Endothelial cell (in vitro differentiated cells): ENCODE measurements around the gene CACNA1H. TPM values are rescaled to one million over a fixed set of nuclear protein-coding genes. Genes with fewer than 3 reads are reported as not detected.

Experiments
- DNase-seq: peaks from one replicate; pipeline ENCODE4 v3.0.0; 2021; ENCODE audit warnings: low spot score
- H3K27ac Mint-ChIP-seq: one replicate; pipeline ENCODE4 v1.8.0; 2021; ENCODE audit warnings: mixed read lengths, inconsistent platforms; ENCODE audit not compliant: unreplicated experiment
- H3K27me3 Mint-ChIP-seq: one replicate; pipeline ENCODE4 v1.8.0; 2021; ENCODE audit warnings: mild to moderate bottlenecking, moderate library complexity, mixed read lengths, inconsistent platforms; ENCODE audit not compliant: unreplicated experiment
- H3K36me3 Mint-ChIP-seq: one replicate; pipeline ENCODE4 v1.8.0; 2021; ENCODE audit warnings: mild to moderate bottlenecking, low read depth, mixed read lengths, inconsistent platforms; ENCODE audit not compliant: unreplicated experiment
- H3K4me1 Mint-ChIP-seq: one replicate; pipeline ENCODE4 v1.8.0; 2021; ENCODE audit warnings: mild to moderate bottlenecking, mixed read lengths, inconsistent platforms; ENCODE audit not compliant: unreplicated experiment
- H3K4me3 Mint-ChIP-seq: one replicate; pipeline ENCODE4 v1.8.0; 2021; ENCODE audit warnings: mild to moderate bottlenecking, mixed read lengths, inconsistent platforms; ENCODE audit not compliant: unreplicated experiment
- H3K9me3 Mint-ChIP-seq: one replicate; pipeline ENCODE4 v1.8.0; 2021; ENCODE audit warnings: mixed read lengths, inconsistent platforms; ENCODE audit not compliant: unreplicated experiment
- CTCF ChIP-seq: fragments of 200-600 bp; sonication (generic); IDR thresholded peaks from one replicate; pipeline ENCODE4 v1.5.0; 2021; ENCODE audit warnings: antibody characterized with exemption; ENCODE audit not compliant: unreplicated experiment
- total RNA-seq: library from RNA; stranded (reverse); fragmentation: NEBNext Ultra II Directional; extraction: Animal tissue kit (Norgen Biotek cat#: 25700); gene quantifications from one replicate; pipeline ENCODE4 v1.2.1, GENCODE V29; 2021; ENCODE audit not compliant: unreplicated experiment

Gene CACNA1H
- total RNA-seq, 1 donor from 2014 or later, result 3.4 TPM

DNA sequence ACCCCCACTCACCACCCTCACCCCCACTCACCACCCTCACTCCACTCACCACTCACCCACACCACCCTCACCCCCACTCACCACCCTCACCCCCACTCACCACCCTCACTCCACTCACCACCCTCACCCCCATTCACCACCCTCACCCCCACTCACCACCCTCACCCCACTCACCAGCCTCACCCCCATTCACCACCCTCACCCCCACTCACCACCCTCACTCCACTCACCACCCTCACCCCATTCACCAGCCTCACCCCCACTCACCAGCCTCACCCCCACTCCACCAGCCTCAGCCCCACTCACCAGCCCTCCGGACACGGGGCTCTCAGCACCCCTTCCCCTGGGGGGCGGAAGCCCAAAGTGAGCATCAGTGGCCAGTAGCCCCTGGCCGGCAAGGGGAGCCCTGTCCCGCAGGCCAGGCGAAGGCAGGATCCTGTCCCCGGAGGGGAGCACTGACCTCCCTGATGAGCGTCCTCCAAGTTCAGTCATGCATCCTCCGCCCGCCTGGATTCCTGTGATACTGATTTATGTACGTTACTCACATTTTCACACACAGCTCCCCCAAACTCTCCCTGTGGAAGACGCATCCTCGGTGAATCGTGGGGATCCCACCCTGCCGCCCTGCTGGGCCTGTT lies 38.9 kb upstream of the CACNA1H start:
- no peaks in the 10 kb centered on the region for H3K4me1 Mint-ChIP-seq
- DNase-seq, result no peak
- no peaks in the 10 kb centered on the region for H3K9me3 Mint-ChIP-seq
- H3K27me3 Mint-ChIP-seq, result peaks cover 2% of the 10 kb centered on the region
- no peaks in the 10 kb centered on the region for H3K36me3 Mint-ChIP-seq
- H3K4me3 Mint-ChIP-seq, result no peak overlapping the region
- H3K27ac Mint-ChIP-seq, result no peak overlapping the region
- no peak for TF ChIP-seq CTCF

- H3K36me3 Mint-ChIP-seq, result no peaks in the 10 kb centered on the region
- DNase-seq, result no peak
- no peaks in the 10 kb centered on the region for H3K4me1 Mint-ChIP-seq
- no peak overlapping the region for H3K4me3 Mint-ChIP-seq
- H3K27me3 Mint-ChIP-seq, result peaks cover 3% of the 10 kb centered on the region
- no peak for TF ChIP-seq CTCF
- H3K27ac Mint-ChIP-seq, result no peak overlapping the region
- no peaks in the 10 kb centered on the region for H3K9me3 Mint-ChIP-seq
Observed at GRCh38 chr16:1116693-1117077, 36.2 kb upstream of the CACNA1H start.

DNA sequence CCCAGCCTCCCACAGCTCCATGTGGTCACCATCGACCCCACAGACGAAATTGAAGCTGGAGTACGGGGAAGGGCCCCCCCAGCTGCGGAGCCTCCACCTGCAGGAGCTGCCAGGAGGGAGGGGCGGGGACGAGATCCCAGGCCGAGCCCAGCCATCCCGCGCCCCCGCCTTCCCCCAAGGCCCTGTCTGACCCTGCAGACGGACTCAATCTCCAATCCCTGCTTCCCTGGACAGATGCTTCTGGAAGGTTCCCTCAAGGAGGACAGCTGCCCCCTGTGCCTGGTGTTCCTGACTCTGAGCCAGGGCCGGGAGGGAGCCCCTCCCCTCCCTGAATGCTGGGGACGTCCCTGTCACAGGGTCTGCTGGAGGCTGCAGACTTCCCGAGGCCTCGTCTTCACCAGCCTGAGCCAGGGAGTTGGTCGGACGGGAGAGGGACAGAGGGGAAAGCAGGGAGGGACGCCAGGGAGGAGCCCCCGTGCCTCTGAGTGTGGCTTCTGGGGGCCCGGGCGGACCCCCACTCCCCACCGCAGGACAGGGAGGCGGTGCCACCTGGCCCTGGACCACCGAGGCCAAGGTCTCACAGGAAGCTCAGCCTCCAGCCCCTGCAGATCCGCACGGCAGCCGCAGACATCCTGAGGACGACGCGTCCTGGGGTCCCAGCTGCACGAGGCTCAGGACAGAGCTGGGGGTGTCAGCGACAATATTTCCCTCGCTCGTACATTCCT lies 35.6 kb upstream of the CACNA1H start:
- no peak overlapping the region for H3K4me3 Mint-ChIP-seq
- no peaks in the 10 kb centered on the region for H3K9me3 Mint-ChIP-seq
- no peak for DNase-seq
- no peak overlapping the region for H3K27ac Mint-ChIP-seq
- TF ChIP-seq CTCF, result no peak
- H3K27me3 Mint-ChIP-seq, result peaks cover 3% of the 10 kb centered on the region
- H3K4me1 Mint-ChIP-seq, result no peaks in the 10 kb centered on the region
- no peaks in the 10 kb centered on the region for H3K36me3 Mint-ChIP-seq

GRCh38 chr16:1117926-1118325 lies 35.0 kb upstream of the CACNA1H start:
- peaks cover 3% of the 10 kb centered on the region for H3K27me3 Mint-ChIP-seq
- H3K4me1 Mint-ChIP-seq, result no peaks in the 10 kb centered on the region
- H3K9me3 Mint-ChIP-seq, result no peaks in the 10 kb centered on the region
- no peak overlapping the region for H3K27ac Mint-ChIP-seq
- H3K36me3 Mint-ChIP-seq, result no peaks in the 10 kb centered on the region
- no peak for TF ChIP-seq CTCF
- DNase-seq, result no peak
- no peak overlapping the region for H3K4me3 Mint-ChIP-seq

DNA sequence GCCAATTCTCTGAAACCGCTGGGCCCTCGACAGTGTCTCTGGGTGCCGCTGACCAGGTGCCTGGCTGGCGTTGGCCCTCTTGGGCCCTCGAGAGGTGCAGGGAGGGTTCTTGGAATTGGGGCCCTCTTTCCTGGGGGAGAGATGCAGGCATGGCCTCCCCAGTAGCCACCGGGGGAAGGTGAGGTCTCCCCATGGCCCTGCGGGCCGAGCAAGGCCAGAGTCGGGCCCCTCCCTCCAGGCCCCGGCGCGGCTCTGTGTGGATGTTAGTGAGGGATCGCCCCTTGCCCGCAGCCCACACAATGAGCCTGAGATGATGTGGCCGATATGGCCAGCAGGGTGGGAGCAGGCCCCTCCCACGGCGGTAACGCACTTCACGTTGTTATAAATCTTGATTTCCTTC lies 33.8 kb upstream of the CACNA1H start:
- H3K36me3 Mint-ChIP-seq, result no peaks in the 10 kb centered on the region
- no peak for DNase-seq
- H3K27ac Mint-ChIP-seq, result no peak overlapping the region
- no peak overlapping the region for H3K4me3 Mint-ChIP-seq
- no peaks in the 10 kb centered on the region for H3K9me3 Mint-ChIP-seq
- peaks cover 3% of the 10 kb centered on the region for H3K27me3 Mint-ChIP-seq
- no peaks in the 10 kb centered on the region for H3K4me1 Mint-ChIP-seq
- no peak for TF ChIP-seq CTCF
